Glomerular visceral epithelial cell (primary cell): ENCODE results near the gene RIPK4.

Experiments
- DNase-seq: peaks from one replicate; pipeline ENCODE4 v3.0.0-alpha.2; 2016; ENCODE audit errors: extremely low spot score

The RIPK4 gene

DNA sequence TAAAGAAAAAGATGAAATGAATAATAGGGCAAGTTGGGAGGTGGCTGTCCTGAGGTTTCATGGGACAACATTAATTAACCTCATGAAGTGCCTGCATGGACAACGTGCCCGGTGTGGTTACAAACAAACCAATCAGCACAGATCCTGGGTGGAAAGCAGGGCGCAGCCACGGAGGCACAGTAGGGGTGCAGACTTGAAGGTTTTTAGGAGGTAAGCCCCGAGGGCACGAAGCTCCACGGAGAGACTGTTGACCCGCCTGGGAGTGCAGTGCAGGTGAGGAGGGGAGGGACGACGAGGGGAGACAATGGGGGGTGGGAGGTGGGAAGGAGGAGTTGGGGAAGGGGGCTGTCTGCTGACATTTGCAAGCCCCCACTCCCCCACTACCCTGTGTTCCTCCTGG, 2.3 kb upstream of the RIPK4 start:
- no peak for DNase-seq

DNA sequence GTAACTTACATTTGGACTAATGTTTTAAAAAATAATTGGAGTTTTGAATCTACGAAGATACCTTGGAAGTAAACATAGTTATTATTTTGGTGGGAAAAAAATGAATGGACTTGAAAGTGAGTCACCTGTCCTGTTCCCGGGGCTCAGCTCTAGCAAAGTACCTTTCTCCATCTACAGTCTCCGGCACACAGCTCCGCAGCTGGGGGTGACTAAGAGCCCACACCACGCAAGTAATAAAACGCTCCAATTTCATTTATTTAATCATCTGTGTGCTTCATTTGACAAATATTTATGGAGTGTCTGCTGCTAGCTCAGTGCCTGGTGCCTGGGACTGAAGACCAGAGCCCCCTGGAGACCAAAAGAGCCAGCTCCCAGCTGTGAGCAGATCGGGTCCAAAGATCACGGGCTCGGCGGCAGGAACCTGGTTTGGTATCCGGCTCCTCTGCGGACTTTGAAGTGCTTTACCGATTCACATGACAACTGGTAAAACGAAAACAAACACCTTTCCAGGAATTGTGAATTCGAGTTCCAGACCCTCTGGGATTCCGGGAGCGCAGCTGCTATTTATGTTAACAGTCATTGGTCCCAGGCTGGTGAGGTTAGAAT, 1.7 kb upstream of the RIPK4 start:
- peak; percentile 85 for DNase-seq

DNA sequence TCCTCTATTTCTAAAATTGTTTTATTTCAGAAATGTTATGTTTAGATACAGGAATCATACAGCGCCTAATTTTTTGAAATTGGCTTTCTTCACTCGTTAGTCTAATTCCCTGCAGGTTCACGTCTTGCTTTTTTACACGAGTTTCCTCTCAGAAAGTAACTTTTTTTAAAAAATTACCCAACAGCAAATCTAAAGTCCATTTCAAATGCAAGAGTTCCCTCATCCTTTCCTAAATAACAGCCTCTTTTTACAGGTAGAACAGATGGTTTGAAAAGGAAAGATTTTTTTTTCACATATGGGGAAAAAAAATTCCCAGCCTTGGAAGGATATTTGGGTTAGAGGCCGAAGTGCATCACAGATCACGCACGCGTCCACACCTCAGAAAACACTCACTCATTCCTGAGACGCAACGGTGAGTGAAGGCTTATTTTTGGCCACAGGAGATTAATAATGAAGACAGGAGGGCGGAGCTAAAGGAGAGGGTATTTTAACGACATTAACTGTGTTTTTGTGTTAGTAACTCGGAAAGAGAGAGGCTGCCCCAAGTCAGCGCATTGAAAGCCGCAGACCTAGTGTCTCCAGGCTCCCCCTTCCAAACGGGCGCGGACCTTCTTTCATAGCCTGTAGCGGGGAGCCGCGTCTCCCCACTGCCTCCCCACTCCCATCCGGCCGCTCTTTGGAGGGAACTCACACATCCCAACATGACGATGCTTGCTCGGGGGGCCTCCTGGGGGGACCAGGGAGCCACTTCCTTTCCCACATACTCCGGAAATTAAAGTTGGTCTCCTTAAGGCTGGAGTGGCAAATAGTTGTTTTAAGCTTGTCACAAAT, 969 bp upstream of the RIPK4 start:
- peak; percentile 88 for DNase-seq

DNA sequence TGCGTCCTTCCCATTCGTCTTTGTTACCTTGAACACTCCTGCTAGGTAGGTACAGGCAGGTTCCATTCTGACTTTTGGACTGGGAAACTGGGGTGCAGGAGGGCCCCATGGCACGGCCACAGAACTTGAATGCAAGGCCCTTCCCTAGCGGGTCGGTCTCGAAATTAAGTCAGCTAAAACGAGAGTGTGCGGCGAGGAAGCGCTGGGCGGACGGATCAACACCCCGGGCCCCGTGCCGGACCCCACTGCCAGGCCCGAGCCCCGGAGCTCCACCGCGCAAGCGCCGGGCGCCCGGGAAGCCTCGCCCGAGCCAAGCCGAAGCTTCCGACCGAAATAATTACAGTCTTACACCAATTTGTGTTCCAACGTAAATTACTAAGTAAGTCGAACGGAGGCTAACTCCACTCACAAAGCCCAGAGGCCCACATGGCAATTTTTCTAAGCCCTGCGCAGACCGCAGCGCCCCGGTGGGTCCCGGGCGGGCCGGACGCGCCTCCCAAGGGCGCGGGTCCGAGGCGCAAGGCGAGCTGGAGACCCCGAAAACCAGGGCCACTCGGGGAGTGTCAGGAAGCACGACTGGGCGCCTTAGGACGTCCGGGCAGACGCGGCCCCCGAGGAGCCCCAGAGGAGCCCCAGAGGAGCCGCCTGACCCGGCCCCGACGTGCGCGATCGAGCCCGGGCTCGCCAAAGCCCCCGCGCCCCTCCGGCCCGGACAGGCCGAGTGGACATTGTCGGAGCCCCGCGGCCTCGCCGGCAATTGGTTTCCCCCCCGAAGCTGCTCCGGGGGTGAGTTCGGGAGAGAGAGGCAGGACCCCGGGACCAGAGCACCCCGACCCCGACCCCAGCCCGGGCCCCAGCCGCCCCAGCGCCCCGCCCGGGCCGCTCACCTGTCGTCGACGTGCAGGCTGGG, 624 bp downstream of the RIPK4 start:
- DNase-seq, result no peak

DNA sequence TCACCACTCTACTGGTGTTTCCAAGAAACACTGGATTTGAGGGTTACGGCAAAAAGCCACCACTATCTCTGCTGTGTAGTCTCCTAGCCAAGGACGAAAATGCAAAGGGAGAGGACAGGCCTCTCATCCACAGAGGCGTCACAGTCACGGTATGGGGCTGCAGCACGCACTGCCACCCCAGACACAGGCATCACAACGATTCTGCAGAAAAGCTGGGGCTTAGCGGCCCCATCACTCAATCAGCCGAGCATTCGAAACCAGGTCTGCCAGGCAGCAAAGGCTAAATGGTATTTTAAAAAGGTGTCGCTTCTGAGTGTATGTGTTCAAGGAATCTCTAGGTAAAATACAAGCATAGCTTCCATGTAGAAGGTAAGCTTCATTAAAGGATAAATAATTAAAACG, 1.4 kb downstream of the RIPK4 start:
- no peak for DNase-seq

DNA sequence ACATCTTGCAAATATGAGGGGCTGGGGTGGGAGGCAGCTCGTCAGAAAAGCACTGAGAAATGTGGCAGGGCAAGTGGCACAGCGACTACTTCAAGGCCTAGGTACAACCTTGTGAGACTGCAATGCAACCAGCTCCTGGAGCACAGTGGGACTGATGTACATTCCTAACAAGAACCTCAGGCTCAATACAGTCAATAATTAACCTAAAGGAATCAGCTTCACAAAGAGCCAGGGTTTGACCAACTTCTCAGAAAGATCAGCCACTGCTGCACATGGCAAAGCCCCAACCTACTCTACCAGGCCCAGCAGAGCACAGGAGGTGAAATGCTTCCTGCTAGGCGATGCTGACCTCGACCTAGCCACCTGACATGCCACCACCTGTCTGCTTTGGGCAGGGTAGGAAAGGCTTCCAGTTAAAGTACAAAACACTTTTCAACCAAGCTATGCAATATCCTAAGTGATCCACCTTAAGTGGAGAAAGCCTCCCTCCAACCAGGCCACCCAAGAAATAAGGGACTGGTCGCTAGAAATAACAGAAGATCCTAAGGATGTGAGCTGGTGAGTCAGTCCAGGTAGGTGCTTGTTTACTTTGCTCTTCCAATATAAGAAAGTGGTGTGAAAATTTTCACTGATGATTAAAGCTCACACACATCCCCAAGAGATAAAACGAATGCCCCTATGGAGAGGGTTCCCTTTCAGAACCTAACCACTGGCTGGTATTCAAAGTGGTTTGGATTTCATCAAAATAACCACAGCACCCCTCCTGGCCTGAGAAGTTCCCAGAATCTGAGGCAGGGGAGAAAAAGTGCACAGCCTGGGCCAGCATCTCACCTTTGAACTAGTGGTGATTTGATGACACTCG, 2.1 kb downstream of the RIPK4 start:
- DNase-seq, result peak; percentile 85

DNA sequence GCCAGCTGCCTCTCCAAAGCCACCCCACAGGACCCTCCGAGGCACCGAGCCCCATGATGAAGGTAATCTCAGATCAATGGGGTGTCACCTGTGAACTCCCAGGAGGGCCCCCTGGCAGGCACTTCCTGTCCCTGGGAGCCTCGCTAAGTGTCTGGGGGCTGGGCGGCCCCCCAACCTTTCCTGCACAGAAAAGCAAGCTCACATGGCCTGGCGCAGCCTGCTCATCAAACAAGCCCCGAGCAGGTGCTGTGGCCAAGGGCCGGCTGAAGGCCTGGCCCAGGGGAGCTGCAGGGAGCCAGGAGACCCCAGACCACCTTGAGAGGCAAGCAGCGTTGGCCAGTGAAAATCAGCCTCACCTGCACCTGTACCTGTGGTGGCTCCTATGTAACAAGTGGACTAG, 2.9 kb downstream of the RIPK4 start:
- no peak for DNase-seq

DNA sequence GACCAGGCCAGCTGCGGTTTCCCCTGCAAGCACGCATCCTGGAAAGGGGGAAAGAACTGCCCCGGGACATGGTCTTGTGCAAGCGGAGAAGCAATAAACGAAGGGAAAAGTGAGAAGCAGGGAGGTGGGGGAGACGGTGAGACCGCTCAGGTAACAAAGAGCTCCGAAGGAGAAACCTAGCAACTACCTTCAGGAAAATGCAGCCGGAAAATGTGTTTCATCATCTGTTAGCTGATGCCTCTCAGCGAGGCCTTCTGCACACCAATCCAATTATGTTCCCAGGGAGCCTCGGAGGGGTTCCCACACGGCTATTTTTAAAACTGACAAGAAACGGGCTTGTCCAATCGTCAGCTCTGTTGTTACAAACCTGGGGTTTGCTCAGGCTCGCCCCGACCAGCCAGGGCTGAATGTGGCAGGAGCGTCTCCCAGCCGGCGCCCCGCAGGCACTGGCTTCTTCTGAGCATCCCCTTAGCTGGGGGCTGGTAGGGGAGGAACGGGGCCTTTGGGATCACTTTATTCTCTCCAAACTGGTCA, 3.4 kb downstream of the RIPK4 start:
- DNase-seq, result peak; percentile 46

DNA sequence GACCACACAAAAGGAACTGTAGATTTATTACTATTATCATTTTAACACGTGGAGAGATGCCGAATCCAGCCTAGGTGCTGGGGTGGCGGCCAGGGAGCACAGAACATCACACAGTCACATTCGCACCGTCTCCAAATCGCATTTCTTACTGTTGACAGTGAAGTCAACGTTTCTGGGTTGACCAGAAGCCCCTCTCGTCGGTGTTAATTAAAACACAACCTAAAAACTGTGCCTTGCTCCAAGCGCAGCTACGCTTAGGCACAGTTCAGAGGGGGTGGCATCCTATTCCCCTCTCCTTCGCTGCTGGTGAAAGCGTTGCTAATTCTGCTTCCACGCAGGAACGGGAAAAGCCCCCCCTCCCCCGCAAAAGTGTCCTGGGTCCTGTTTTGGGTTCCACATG, 4.1 kb downstream of the RIPK4 start:
- no peak for DNase-seq

DNA sequence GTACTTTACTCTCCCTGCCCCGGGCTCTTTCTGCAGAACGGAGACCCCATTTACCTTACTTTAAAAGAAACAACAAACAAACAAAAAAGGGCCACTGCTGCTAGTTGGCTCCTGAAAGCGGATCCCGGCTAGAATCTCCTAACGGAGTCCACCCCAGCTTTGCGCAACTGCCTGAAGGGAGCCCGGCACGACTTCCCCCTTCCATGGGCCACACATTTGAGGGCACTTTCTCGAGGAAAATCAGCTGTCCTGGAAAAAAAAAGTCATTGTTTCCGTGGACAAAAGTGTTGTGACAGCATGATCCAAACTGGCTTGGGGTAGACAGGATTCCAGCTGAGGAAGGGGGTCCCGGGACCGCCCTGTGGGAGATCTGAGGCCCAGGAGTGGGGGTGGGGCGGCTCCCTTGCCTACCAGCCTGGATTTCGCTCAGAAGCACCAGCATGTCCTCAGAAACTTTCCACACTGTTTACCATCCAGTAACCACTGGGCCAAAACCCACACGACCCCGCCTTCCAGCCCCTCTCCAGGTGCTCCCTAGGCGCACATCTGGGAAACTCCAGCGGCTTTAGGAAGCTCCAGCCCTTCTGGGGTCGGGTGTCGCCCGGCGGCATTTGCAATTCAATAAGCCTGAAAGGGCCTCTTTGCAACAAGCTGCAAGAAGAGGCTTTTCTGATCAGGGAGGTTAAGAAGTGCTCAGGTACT, 4.8 kb downstream of the RIPK4 start:
- no peak for DNase-seq

DNA sequence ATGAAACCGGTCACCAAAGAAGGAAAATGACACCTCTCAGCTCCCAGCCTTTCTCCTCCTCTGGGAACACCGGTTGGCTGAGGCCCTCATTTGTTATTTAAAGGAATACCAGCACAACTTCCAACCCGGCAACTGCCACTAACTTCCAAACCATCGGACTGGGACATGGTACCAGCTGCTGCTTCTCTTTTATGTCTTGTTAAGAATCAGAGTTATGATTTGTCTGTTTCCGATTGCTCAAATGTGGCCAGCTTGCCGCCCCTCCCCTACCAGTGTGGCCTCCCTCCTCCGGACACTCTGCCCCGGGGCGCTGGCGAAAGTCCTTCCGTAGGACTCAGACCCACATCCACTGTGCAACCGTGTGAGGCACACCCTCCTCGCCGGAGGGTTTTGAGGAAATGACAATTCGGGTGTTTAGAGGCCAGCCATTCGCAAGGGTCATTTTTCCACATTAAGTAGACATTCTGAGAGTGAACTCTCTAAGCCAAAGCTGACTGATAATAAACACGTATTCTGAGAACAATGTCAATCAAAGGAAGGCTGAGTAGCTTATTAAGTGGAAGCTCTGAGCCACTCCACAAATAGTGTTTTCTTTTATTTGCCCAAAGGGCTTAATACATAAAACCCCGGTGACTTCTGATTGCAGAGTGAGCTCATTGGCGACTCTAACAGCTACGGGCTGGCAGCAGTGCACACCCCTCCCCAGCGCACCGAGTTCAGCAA, 5.5 kb downstream of the RIPK4 start:
- DNase-seq, result peak; percentile 48

DNA sequence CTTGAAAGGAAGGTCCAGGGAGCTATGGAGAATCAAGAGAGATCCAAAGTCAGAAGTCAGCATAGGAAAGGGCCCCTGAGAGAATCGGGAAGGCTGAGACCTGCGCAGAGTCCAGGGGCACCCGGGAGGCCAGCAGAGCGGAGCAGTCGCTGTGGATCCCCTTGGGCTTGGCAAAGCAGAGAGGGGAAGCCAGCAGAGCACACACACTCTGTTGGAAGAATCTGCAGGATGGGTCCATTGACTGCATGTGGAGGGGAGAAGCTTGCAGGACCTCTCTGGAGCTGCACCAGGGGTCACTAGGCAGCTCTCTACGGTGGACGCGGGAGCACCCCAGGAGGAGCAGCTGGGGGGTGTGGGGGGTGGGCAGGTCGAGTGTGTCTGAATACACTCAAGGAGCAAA, 6.4 kb downstream of the RIPK4 start:
- DNase-seq, result no peak

DNA sequence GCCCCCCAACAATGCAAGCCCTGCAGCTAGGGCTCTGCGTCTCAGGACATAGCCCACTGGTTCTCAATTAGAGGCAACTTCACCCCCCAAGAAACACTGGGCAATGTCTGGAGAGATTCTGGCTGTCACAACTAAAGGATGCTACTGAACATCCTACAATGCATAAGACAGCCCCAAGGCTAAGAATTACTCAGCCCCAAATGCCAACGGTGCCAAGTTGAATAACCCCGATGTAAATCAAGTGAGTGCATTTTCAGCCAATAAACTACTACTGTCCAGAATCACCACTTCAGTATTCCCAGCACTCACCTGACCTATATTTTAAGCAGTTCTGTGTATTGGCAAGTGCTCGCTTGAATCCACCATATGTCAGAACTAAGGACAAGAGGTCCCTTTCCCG, 6.9 kb downstream of the RIPK4 start:
- no peak for DNase-seq

DNA sequence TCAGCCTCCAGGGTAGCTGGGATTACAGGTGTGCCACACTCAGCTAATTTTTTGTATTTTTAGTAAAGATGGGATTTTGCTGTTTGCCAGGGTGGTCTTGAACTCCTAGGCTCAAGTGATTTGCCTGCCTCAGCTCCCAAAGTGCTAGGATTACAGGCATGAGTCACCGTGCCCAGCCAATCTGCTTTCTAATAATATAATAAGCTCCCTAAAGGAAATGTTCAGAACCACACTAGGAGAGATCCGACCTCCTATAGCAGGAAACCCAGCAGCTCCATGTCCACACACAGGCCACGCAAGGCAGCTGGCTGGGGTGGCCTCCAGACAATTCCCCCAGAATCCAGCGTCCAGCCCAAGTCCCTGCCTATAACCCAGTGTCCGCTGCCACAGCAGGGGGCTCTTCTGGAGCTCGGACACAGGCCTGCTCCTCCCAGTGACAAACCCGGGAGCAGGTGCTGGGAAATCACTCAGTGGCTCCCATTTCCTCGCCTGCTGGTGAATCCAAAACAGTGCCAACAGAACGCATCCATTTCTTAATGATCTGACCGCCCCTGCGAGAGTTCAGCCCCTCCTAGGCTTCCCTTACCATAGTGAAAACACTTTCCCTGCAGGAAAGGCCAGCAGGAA, 7.5 kb downstream of the RIPK4 start:
- peak; percentile 42 for DNase-seq

DNA sequence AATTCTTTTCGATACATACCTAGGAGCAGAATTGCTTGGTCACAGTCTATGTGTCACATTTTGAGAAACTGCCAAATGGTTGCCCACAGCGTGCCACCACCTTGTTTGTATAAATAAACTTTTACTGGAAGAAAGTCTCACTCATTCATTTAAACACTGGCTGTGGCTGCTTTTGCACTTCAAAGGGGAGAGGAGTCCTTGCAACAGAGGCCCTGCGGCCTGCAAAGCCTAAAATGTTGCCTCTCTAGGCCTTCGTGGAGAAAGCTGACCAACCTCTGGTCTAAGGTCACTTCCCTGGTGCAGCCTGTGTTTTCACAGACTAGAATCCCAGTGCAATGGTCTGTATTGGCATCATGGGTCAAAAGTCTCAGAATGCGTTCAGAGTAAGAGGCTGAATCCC, 8.3 kb downstream of the RIPK4 start:
- no peak for DNase-seq

DNA sequence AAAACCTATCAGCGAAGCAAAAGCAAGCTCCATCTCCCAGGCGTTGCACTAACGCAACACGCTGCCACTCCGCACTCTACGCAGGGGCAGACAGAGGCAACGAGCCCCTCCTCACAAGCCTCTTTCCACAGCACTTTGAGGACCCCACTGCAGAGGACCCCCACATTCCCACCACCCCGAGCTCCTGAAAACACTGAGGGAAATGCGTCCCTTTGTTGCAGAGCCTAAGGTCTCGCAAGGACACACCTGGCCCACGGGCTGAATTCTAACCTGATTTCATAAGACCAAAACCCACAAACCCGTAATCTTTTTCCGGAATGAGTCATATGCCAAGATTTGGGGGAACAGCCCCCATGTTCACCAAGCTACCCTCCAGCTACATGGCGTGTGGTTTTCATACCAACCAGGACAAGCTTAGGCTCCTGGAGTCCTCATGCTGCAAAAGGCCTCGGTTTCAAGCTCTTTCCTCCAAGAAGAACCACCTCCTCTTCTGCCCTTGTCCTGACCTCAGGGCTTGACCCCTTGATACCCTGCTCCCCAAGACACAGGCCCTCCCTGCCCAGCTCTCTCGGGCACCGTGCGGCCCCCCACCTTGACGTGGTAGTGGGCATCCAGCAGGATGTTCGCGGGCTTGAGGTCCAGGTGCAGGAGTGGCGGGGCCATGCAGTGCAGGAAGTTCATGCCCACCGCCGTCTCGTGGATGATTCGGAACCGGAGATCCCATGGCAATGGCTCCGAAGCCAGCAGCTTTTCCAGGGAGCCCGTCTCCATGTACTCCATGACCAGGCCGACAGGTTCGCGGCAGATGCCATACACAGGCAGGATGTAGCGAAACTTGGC, 10.7 kb downstream of the RIPK4 start:
- DNase-seq, result no peak

DNA sequence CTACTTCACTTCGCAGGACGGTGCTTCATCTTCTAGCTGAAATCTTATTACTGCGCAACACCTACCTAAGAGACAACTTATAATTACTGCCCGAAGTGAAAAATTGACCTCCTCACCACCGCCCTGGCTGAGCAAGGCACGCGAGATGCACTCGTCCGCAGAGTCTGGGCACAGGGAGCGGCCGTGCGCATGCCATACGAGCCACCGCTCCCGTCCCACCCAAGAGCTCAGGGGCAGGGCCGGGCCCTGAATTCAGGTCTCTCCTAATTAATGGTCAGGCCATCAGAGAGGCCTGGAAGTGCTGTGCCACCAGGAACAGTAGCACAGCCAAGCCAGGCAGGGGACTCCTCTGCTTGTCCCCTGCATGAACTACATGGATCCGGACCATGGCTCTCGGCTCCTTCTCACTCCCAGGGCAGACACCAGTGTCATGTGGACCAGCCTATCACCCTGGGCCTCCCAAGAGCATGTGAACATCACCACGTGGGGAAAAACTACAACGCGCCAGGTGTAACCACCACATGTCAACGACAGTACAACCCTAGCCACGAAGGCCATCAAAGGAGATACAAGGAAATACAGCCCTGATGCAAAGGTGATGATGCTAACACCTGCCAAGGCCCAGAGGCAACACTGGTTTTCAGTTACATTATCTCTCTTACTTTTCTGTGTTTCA, 11.5 kb downstream of the RIPK4 start:
- no peak for DNase-seq

DNA sequence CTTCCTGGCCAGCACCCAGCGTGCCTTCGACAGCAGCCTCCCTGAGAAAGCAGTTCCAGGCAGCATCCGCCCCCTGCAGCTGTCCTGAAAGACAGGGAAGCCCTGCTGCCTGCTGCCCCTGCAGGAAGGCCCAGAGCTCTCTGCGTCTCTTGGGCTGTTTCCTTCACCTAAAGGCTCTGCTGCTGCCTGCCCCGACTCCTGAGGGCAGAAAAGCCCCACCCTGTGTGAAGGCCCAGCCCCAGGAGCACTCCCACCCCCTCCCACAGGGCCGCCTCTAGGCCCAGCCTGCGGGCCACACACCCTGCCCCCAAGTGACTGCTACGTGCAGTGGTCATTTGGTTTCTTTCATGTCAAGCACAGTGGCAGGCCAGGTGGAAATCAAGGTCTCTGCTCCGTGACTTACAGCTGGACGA, 12.4 kb downstream of the RIPK4 start:
- no peak for DNase-seq
